GM18907 (cell line): Measurements from ENCODE around the gene RAD50.
"Not testable (repeated sequence)": the region's sequence is repeated elsewhere in the genome, so short reads cannot be mapped to it uniquely, and the experiment has no call there.

ENCODE experiments used
- ATAC-seq: cut with Tn5 transposase; IDR thresholded peaks from one replicate; pipeline ENCODE4 v1.9.1; 2021; ENCODE audit warnings: mild to moderate bottlenecking, moderate library complexity; ENCODE audit not compliant: unreplicated experiment

Gene RAD50

GRCh38 chr5:132628814-132629213, 72.0 kb downstream of the RAD50 start:
- ATAC-seq = no peak

- peak; percentile 55 for ATAC-seq
Measured at GRCh38 chr5:132629230-132629944, 72.6 kb downstream of the RAD50 start.

GRCh38 chr5:132633587-132633986, 76.8 kb downstream of the RAD50 start:
- ATAC-seq = not testable (repeated sequence)

GRCh38 chr5:132635873-132636272, 79.1 kb downstream of the RAD50 start:
- ATAC-seq = peak; percentile 49

- no peak for ATAC-seq
Measured at GRCh38 chr5:132637241-132637640, 80.5 kb downstream of the RAD50 start.

GRCh38 chr5:132639706-132640130, 82.9 kb downstream of the RAD50 start:
- ATAC-seq = peak; percentile 75

- ATAC-seq = no peak
Measured at GRCh38 chr5:132640613-132641012, 83.8 kb downstream of the RAD50 start.

- no peak for ATAC-seq
Measured at GRCh38 chr5:132641241-132641723, 84.5 kb downstream of the RAD50 start.

GRCh38 chr5:132641841-132642240, 85.1 kb downstream of the RAD50 start:
- no peak for ATAC-seq

- ATAC-seq = no peak
Measured at GRCh38 chr5:132644177-132644576, 87.4 kb downstream of the RAD50 start.

GRCh38 chr5:132646583-132647266, 89.9 kb downstream of the RAD50 start:
- ATAC-seq = no peak

GRCh38 chr5:132647473-132647872, 90.7 kb downstream of the RAD50 start:
- no peak for ATAC-seq

GRCh38 chr5:132648355-132648754, 91.6 kb downstream of the RAD50 start:
- no peak for ATAC-seq

- ATAC-seq = no peak
Measured at GRCh38 chr5:132651838-132652469, 95.2 kb downstream of the RAD50 start.

GRCh38 chr5:132653716-132654115, 96.9 kb downstream of the RAD50 start:
- no peak for ATAC-seq

GRCh38 chr5:132655821-132656773, 99.3 kb downstream of the RAD50 start:
- no peak for ATAC-seq

GRCh38 chr5:132656774-132657355, 100.1 kb downstream of the RAD50 start:
- ATAC-seq = no peak

GRCh38 chr5:132657676-132658380, 101.1 kb downstream of the RAD50 start, which contains the start of gene IL13:
Gene IL13, plus strand, starts transcription at chr5:132658173. Its CDS starts 14 bp downstream, at chr5:132658187.
- ATAC-seq = no peak
